HL-60 (cell line): Measurements from ENCODE around the gene RTP3.
A peak's percentile ranks its signal among the peaks of the same experiment; 100 is the strongest.

Experiments
- DNase-seq, 2 experiments: peaks; one replicate each; pipeline ENCODE4 v3.0.0-alpha.2; 2010 to 2020; ENCODE audit warnings: low read depth in 1 of 2, low spot score in 1 of 2
- H3K27ac ChIP-seq: fragments of 250-450 bp; sonication (Bioruptor Pico); replicated peaks from 2 replicates; pipeline ENCODE4 v1.5.1; 2020; ENCODE audit warnings: mild to moderate bottlenecking, moderate library complexity
- H3K27me3 ChIP-seq: fragments of 250-450 bp; sonication (Bioruptor Pico); 2 replicates; pipeline ENCODE4 v1.5.1; 2021; ENCODE audit warnings: mild to moderate bottlenecking, moderate library complexity; ENCODE audit not compliant: insufficient read depth, poor library complexity, severe bottlenecking
- H3K4me3 ChIP-seq: replicated peaks from 2 replicates; pipeline ENCODE4 v1.5.1; 2011; ENCODE audit warnings: mild to moderate bottlenecking, control low read depth, low read length; ENCODE audit not compliant: insufficient read depth
- CTCF ChIP-seq: IDR thresholded peaks from one replicate; pipeline ENCODE4 v1.5.1; 2011; ENCODE audit warnings: low read length, control low read depth, inconsistent platforms; ENCODE audit not compliant: insufficient read depth
- GABPA ChIP-seq: IDR thresholded peaks from 2 replicates; pipeline ENCODE4 v1.6.1; 2012; ENCODE audit warnings: low read depth
- POLR2AphosphoS5 ChIP-seq: IDR thresholded peaks from 2 replicates; pipeline ENCODE4 v1.6.1; 2012; ENCODE audit warnings: low read depth
- REST ChIP-seq: IDR thresholded peaks from 2 replicates; pipeline ENCODE4 v1.6.1; 2012; ENCODE audit warnings: low read depth; ENCODE audit not compliant: insufficient replicate concordance
- SPI1 ChIP-seq: IDR thresholded peaks from 2 replicates; pipeline ENCODE4 v1.6.1; 2012; ENCODE audit warnings: low read depth, mild to moderate bottlenecking, borderline replicate concordance

The RTP3 gene

GRCh38 chr3:46500656-46501635, 3.2 kb downstream of the RTP3 start:
- no peak for DNase-seq
- H3K27me3 ChIP-seq = no peaks in the 10 kb centered on the region
- no peak overlapping the region for H3K4me3 ChIP-seq
- TF ChIP-seq CTCF (no peak), REST (no peak), GABPA (no peak), SPI1 (no peak), POLR2AphosphoS5 (no peak)
- H3K27ac ChIP-seq = no peak overlapping the region

GRCh38 chr3:46501702-46502101, 3.9 kb downstream of the RTP3 start:
- Histone ChIP-seq H3K4me3 (no peak overlapping the region), H3K27me3 (no peaks in the 10 kb centered on the region), H3K27ac (no peak overlapping the region)
- no peak for DNase-seq
- TF ChIP-seq SPI1 (no peak), CTCF (no peak), GABPA (no peak)

- H3K27ac ChIP-seq = no peak overlapping the region
- peak in 1 of 2 experiments; percentile 22 for DNase-seq
- no peak overlapping the region for H3K4me3 ChIP-seq
- no peak for TF ChIP-seq SPI1
- TF ChIP-seq CTCF = no peak
- no peak for TF ChIP-seq GABPA
- TF ChIP-seq REST = no peak
- TF ChIP-seq POLR2AphosphoS5 = no peak
- no peaks in the 10 kb centered on the region for H3K27me3 ChIP-seq
These were observed 5.6 kb downstream of the RTP3 start for GRCh38 chr3:46503200-46503874.
